HEK293 (cell line): Measurements from ENCODE around the gene UBE2Q2.

Source experiments
- GFI1B ChIP-seq: fragments of 450-650 bp; formaldehyde crosslinking; IDR thresholded peaks from 2 replicates; pipeline ENCODE4 v1.5.1; 2016; ENCODE audit warnings: missing biosample characterization, missing genetic modification characterization
- GLI4 ChIP-seq: fragments of 450-650 bp; formaldehyde crosslinking; IDR thresholded peaks from 2 replicates; pipeline ENCODE4 v1.5.1; 2016; ENCODE audit warnings: missing biosample characterization, missing genetic modification characterization
- GLIS1 ChIP-seq: fragments of 450-650 bp; formaldehyde crosslinking; IDR thresholded peaks from 2 replicates; pipeline ENCODE4 v1.5.1; 2016; ENCODE audit warnings: missing biosample characterization, missing genetic modification characterization
- HOXA7 ChIP-seq: sonication (generic); formaldehyde crosslinking; IDR thresholded peaks from 2 replicates; pipeline ENCODE4 v1.8.1; 2022; ENCODE audit warnings: missing genetic modification reagents, borderline replicate concordance
- IKZF3 ChIP-seq: fragments of 450-650 bp; IDR thresholded peaks from 2 replicates; pipeline ENCODE4 v1.5.0; 2018; ENCODE audit warnings: missing biosample characterization, mild to moderate bottlenecking, missing genetic modification characterization, moderate library complexity
- KLF9 ChIP-seq: fragments of 450-650 bp; formaldehyde crosslinking; IDR thresholded peaks from 2 replicates; pipeline ENCODE4 v1.5.1; 2016; ENCODE audit warnings: missing biosample characterization, missing genetic modification characterization, low read depth
- PBX3 ChIP-seq: sonication (generic); formaldehyde crosslinking; IDR thresholded peaks from 2 replicates; pipeline ENCODE4 v1.8.1; 2022; ENCODE audit warnings: mild to moderate bottlenecking, moderate library complexity, missing genetic modification reagents
- REST ChIP-seq: fragments of 450-650 bp; formaldehyde crosslinking; IDR thresholded peaks from 2 replicates; pipeline ENCODE4 v1.5.1; 2016; ENCODE audit warnings: missing biosample characterization, missing genetic modification characterization
- SETDB1 ChIP-seq: IDR thresholded peaks from one replicate; pipeline ENCODE4 v1.6.1; 2017; ENCODE audit warnings: mild to moderate bottlenecking, low read length, moderate library complexity, mixed read lengths; ENCODE audit not compliant: insufficient read length
- SP3 ChIP-seq: fragments of 450-650 bp; formaldehyde crosslinking; IDR thresholded peaks from 2 replicates; pipeline ENCODE4 v1.5.1; 2016; ENCODE audit warnings: missing biosample characterization, missing genetic modification characterization
- ZBTB17 ChIP-seq: fragments of 450-650 bp; formaldehyde crosslinking; IDR thresholded peaks from 2 replicates; pipeline ENCODE4 v1.5.1; 2016; ENCODE audit warnings: missing biosample characterization, missing genetic modification characterization
- ZBTB44 ChIP-seq: fragments of 450-650 bp; IDR thresholded peaks from 2 replicates; pipeline ENCODE4 v1.5.1; 2018; ENCODE audit warnings: missing biosample characterization, mild to moderate bottlenecking, missing genetic modification characterization
- ZFP3 ChIP-seq: fragments of 450-650 bp; formaldehyde crosslinking; IDR thresholded peaks from 2 replicates; pipeline ENCODE4 v1.5.1; 2016; ENCODE audit warnings: low read depth, missing biosample characterization, missing genetic modification characterization
- ZFP37 ChIP-seq: fragments of 450-650 bp; formaldehyde crosslinking; IDR thresholded peaks from 2 replicates; pipeline ENCODE4 v1.5.1; 2016; ENCODE audit warnings: missing biosample characterization, missing genetic modification characterization
- ZNF10 ChIP-seq: fragments of 450-650 bp; formaldehyde crosslinking; IDR thresholded peaks from 2 replicates; pipeline ENCODE4 v1.5.1; 2017; ENCODE audit warnings: missing biosample characterization, missing genetic modification characterization
- ZNF169 ChIP-seq: fragments of 450-650 bp; formaldehyde crosslinking; IDR thresholded peaks from 2 replicates; pipeline ENCODE4 v1.5.1; 2016; ENCODE audit warnings: missing biosample characterization, missing genetic modification characterization
- ZNF175 ChIP-seq: fragments of 450-650 bp; formaldehyde crosslinking; IDR thresholded peaks from 2 replicates; pipeline ENCODE4 v1.5.1; 2016; ENCODE audit warnings: missing biosample characterization, missing genetic modification characterization
- ZNF184 ChIP-seq: fragments of 450-650 bp; IDR thresholded peaks from 2 replicates; pipeline ENCODE4 v1.5.1; 2018; ENCODE audit warnings: missing biosample characterization, mild to moderate bottlenecking, missing genetic modification characterization
- ZNF223 ChIP-seq: fragments of 450-650 bp; formaldehyde crosslinking; IDR thresholded peaks from 2 replicates; pipeline ENCODE4 v1.5.1; 2016; ENCODE audit warnings: missing biosample characterization, missing genetic modification characterization
- ZNF324 ChIP-seq: fragments of 450-650 bp; formaldehyde crosslinking; IDR thresholded peaks from 2 replicates; pipeline ENCODE4 v1.5.1; 2016; ENCODE audit warnings: missing biosample characterization, missing genetic modification characterization
- ZNF335 ChIP-seq: fragments of 450-650 bp; formaldehyde crosslinking; conservative IDR thresholded peaks from 2 replicates; pipeline ENCODE4 v1.5.1; 2016; ENCODE audit warnings: missing biosample characterization, missing genetic modification characterization
- ZNF362 ChIP-seq: fragments of 450-650 bp; formaldehyde crosslinking; IDR thresholded peaks from 2 replicates; pipeline ENCODE4 v1.5.1; 2016; ENCODE audit warnings: missing biosample characterization, missing genetic modification characterization
- ZNF501 ChIP-seq: fragments of 450-650 bp; formaldehyde crosslinking; IDR thresholded peaks from 2 replicates; pipeline ENCODE4 v1.5.1; 2016; ENCODE audit warnings: missing biosample characterization, missing genetic modification characterization
- ZNF549 ChIP-seq: fragments of 450-650 bp; IDR thresholded peaks from 2 replicates; pipeline ENCODE4 v1.5.1; 2018; ENCODE audit warnings: missing biosample characterization, missing genetic modification characterization, mild to moderate bottlenecking, inconsistent platforms, moderate library complexity
- ZNF560 ChIP-seq: fragments of 450-650 bp; formaldehyde crosslinking; IDR thresholded peaks from 2 replicates; pipeline ENCODE4 v1.5.1; 2017; ENCODE audit warnings: missing biosample characterization, missing genetic modification characterization, borderline replicate concordance
- ZNF600 ChIP-seq: fragments of 450-650 bp; formaldehyde crosslinking; IDR thresholded peaks from 2 replicates; pipeline ENCODE4 v1.5.1; 2016; ENCODE audit warnings: missing biosample characterization, missing genetic modification characterization
- ZNF654 ChIP-seq: fragments of 450-650 bp; formaldehyde crosslinking; IDR thresholded peaks from 2 replicates; pipeline ENCODE4 v1.5.1; 2016; ENCODE audit warnings: low read depth, missing biosample characterization, missing genetic modification characterization
- ZNF664 ChIP-seq: fragments of 450-650 bp; formaldehyde crosslinking; IDR thresholded peaks from 2 replicates; pipeline ENCODE4 v1.5.1; 2016; ENCODE audit warnings: missing biosample characterization, missing genetic modification characterization
- ZNF677 ChIP-seq: fragments of 450-650 bp; IDR thresholded peaks from 2 replicates; pipeline ENCODE4 v1.5.0; 2018; ENCODE audit warnings: missing biosample characterization, mild to moderate bottlenecking, missing genetic modification characterization, moderate library complexity
- ZNF692 ChIP-seq: fragments of 450-650 bp; formaldehyde crosslinking; IDR thresholded peaks from 2 replicates; pipeline ENCODE4 v1.5.1; 2016; ENCODE audit warnings: missing biosample characterization, missing genetic modification characterization
- ZNF777 ChIP-seq: fragments of 450-650 bp; formaldehyde crosslinking; IDR thresholded peaks from 2 replicates; pipeline ENCODE4 v1.5.1; 2017; ENCODE audit warnings: missing biosample characterization, missing genetic modification characterization, borderline replicate concordance
- ZSCAN23 ChIP-seq: fragments of 450-650 bp; formaldehyde crosslinking; IDR thresholded peaks from 2 replicates; pipeline ENCODE4 v1.5.1; 2016; ENCODE audit warnings: missing biosample characterization, missing genetic modification characterization
- ZSCAN30 ChIP-seq: fragments of 450-650 bp; IDR thresholded peaks from 2 replicates; pipeline ENCODE4 v1.5.1; 2018; ENCODE audit warnings: missing biosample characterization, mild to moderate bottlenecking, missing genetic modification characterization, moderate library complexity

Gene UBE2Q2

GRCh38 chr15:75801859-75802593, 41.2 kb upstream of the UBE2Q2 start (continued):
- TF ChIP-seq KLF9 (tag by site-specific recombination) (peak; percentile 27; the same call in 1 of the 2 replicates), ZBTB17 (tag by site-specific recombination) (peak; percentile 96), ZNF600 (tag by site-specific recombination) (peak; percentile 82), ZNF777 (tag by site-specific recombination) (no peak), ZSCAN30 (tag by site-specific recombination) (peak; percentile 82), SETDB1 (no peak), ZFP37 (tag by site-specific recombination) (no peak), GLI4 (no peak), ZNF175 (tag by site-specific recombination) (no peak), ZNF549 (tag by site-specific recombination) (no peak), ZSCAN23 (tag by site-specific recombination) (no peak), ZBTB44 (tag by site-specific recombination) (no peak), ZNF501 (0 out of 2 replicates have a peak, but pooled peaks have one; percentile 36), IKZF3 (tag by site-specific recombination) (no peak), SP3 (tag by site-specific recombination) (peak; percentile 13; the same call in 1 of the 2 replicates), GFI1B (tag by site-specific recombination) (no peak), ZNF692 (tag by site-specific recombination) (peak; percentile 29; the same call in 1 of the 2 replicates), ZNF223 (tag by site-specific recombination) (peak; percentile 98), GLIS1 (peak; percentile 64), ZNF362 (tag by site-specific recombination) (no peak), ZNF677 (tag by site-specific recombination) (no peak), ZNF184 (tag by site-specific recombination) (no peak), ZNF654 (tag by site-specific recombination) (peak; percentile 86), ZNF10 (tag by site-specific recombination) (no peak), HOXA7 (CRISPR knock-in tag) (no peak), ZNF560 (tag by site-specific recombination) (no peak), REST (tag by site-specific recombination) (peak; percentile 52), ZNF335 (tag by site-specific recombination) (peak; percentile 54; the same call in 1 of the 2 replicates), ZNF324 (tag by site-specific recombination) (peak; percentile 22; the same call in 1 of the 2 replicates), ZNF664 (tag by site-specific recombination) (no peak), ZNF169 (tag by site-specific recombination) (no peak), PBX3 (CRISPR knock-in tag) (no peak), ZFP3 (tag by site-specific recombination) (no peak)
